GM12872 (cell line): Measurements from ENCODE around the gene CHRM4.

Experiments used
- TF ChIP-seq, protein P1 (sequence below): IDR thresholded peaks from 3 replicates; pipeline ENCODE4 v1.5.1; 2011; ENCODE audit warnings: low read depth, mild to moderate bottlenecking, low read length, moderate library complexity; ENCODE audit not compliant: insufficient read depth

CHRM4 gene

DNA sequence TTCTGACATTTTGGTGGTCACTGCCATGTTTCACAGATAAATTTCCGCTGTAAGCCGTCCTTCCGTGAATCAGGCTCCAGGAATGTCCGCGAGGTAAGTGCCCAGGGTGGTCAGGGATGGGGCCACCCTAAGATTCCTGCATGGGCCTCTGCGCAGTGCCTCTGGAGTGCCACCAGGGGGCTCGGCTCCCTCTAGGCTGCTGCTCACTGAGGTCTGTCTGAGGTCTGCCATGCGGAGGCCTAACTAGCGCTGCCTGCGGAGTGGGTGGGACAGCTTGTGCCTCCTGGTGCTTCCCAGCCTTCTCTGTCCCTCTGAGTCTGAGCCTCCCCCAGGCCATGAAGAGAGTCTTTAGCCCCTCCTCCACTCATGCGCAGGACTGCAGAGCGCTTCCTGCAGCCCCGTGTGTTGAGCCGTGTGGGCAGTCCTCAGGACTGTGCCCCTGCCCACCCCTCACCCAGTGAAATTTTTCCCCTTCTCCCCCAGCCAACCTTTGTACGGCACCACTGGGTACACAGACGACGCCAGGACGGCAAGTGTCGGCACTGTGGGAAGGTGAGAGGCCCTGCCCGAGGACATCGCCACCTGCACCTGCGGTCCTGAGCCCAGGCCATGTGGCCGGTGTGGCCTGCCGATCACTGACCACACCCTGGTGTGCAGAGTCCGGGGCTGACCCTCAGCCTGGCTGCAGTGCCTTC lies 22.0 kb downstream of the CHRM4 start:
- TF ChIP-seq, protein P1, sequence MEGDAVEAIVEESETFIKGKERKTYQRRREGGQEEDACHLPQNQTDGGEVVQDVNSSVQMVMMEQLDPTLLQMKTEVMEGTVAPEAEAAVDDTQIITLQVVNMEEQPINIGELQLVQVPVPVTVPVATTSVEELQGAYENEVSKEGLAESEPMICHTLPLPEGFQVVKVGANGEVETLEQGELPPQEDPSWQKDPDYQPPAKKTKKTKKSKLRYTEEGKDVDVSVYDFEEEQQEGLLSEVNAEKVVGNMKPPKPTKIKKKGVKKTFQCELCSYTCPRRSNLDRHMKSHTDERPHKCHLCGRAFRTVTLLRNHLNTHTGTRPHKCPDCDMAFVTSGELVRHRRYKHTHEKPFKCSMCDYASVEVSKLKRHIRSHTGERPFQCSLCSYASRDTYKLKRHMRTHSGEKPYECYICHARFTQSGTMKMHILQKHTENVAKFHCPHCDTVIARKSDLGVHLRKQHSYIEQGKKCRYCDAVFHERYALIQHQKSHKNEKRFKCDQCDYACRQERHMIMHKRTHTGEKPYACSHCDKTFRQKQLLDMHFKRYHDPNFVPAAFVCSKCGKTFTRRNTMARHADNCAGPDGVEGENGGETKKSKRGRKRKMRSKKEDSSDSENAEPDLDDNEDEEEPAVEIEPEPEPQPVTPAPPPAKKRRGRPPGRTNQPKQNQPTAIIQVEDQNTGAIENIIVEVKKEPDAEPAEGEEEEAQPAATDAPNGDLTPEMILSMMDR, result peak; percentile 100

GRCh38 chr11:46367916-46368267 lies 23.7 kb downstream of the CHRM4 start:
- TF ChIP-seq, protein P1, result no peak

GRCh38 chr11:46367244-46367915 lies 24.2 kb downstream of the CHRM4 start:
- TF ChIP-seq, protein P1, result peak; percentile 91

- TF ChIP-seq, protein P1, result no peak
These were observed 24.9 kb downstream of the CHRM4 start for GRCh38 chr11:46366661-46367161.

DNA sequence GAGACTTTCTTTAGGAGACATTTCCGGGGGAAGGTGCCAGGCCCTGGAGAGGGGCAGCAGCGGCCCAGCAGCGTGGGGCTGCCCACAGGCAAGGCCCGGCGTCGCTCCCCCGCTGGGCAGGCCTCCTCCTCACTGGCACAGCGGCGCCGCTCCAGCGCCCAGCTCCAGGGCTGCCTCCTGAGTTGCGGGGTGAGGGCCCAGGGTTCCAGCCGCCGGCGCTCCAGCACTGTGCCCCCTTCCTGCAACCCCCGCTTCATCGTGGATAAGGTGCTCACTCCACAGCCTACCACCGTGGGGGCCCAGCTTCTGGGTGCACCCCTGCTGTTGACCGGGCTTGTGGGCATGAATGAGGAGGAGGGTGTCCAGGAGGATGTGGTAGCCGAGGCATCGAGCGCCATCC lies 25.3 kb downstream of the CHRM4 start:
- TF ChIP-seq, protein P1, result no peak

DNA sequence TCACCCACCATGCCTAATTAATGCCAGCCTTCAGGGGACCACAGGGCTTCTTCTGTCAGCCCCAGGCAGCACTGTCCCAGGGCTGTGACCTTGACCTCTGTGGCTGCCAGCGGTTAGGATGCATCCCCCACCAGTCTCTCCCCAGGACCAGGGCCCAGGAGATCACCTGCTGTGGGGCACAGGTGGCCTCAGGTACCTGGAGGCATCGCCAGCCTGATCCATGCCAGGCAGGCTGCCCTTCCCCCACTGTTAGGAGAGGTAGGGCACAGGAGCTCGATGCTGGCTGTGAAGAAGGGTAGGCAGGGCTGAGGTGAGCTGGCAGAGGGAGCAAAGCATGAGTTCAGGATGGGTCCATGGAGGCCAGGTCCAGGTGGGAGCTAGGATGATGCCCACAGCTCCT lies 26.8 kb downstream of the CHRM4 start:
- TF ChIP-seq, protein P1, result no peak

- TF ChIP-seq, protein P1, result no peak
These were observed 27.5 kb downstream of the CHRM4 start for GRCh38 chr11:46364056-46364455.
